Stomach (tissue), 4 donors: ENCODE results near the gene SLC35E1.

ENCODE experiments used
- EP300 ChIP-seq: sonication (generic); formaldehyde crosslinking; IDR thresholded peaks from one replicate; pipeline ENCODE4 v1.6.1; 2017; ENCODE audit warnings: antibody characterized with exemption
- POLR2A ChIP-seq, 4 donors: fragments of 450-650 bp; IDR thresholded peaks; one replicate each; pipeline ENCODE4 v1.6.1; 2016; ENCODE audit warnings: antibody characterized with exemption in 4 of 4, control low read depth in 2 of 4, mild to moderate bottlenecking in 1 of 4, moderate library complexity in 1 of 4
- POLR2AphosphoS5 ChIP-seq, 3 donors: sonication (generic); formaldehyde crosslinking; IDR thresholded peaks; one replicate each; pipeline ENCODE4 v1.6.1; 2016; ENCODE audit warnings: antibody characterized with exemption in 3 of 3
- TF ChIP-seq, protein P1 (sequence below), 7 experiments: fragments of 450-650 bp in 4 of 7; fragments of 200-600 bp in 3 of 7; sonication (generic) in 3 of 7; IDR thresholded peaks; one replicate each; pipeline ENCODE4 v1.5.1; 2016 to 2019; ENCODE audit warnings: antibody characterized with exemption in 7 of 7, control low read depth in 2 of 7, mild to moderate bottlenecking in 1 of 7

DNA sequence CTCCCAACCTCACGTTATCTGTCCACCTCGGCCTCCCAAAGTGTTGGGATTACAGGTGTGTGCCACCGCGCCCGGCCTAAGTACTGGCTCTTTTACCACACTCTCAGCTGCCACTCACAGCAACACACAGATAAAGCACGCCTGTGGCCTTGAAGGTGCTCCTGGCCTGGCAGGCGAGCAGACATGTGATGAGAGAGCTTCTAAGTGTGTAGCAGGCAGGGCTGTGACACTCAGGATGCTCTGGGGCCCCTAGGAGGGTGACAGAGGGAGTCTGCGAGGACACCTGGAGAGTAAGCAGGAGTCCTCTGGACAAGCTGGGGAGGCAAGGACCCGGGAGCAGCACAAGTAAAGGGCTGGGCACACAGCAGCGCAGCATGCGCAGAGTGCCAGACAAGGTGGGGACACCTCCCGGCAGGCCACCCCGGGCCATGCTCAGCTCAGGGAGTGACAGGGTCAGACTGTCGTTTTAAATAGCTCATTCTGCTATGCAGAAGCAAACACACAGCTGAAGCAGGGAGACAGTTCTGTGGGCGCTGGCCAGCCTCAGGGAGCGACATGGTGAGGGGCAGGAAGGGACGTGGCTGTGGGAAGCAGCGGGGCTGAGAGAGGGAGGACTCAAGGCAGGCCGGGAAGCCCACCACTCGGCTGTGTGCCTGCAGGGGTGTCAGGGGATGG, 29.3 kb upstream of the SLC35E1 start:
- TF ChIP-seq POLR2AphosphoS5 (IDR thresholded peaks at IDR 0.05) (no peak), POLR2A (IDR thresholded peaks at IDR 0.05) (no peak), EP300 (no peak)
- TF ChIP-seq, protein P1, sequence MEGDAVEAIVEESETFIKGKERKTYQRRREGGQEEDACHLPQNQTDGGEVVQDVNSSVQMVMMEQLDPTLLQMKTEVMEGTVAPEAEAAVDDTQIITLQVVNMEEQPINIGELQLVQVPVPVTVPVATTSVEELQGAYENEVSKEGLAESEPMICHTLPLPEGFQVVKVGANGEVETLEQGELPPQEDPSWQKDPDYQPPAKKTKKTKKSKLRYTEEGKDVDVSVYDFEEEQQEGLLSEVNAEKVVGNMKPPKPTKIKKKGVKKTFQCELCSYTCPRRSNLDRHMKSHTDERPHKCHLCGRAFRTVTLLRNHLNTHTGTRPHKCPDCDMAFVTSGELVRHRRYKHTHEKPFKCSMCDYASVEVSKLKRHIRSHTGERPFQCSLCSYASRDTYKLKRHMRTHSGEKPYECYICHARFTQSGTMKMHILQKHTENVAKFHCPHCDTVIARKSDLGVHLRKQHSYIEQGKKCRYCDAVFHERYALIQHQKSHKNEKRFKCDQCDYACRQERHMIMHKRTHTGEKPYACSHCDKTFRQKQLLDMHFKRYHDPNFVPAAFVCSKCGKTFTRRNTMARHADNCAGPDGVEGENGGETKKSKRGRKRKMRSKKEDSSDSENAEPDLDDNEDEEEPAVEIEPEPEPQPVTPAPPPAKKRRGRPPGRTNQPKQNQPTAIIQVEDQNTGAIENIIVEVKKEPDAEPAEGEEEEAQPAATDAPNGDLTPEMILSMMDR (IDR thresholded peaks at IDR 0.05): no peak
